ENCODE measurements around the gene BFSP2.

GRCh38 chr3:133453383-133453782 is 53.5 kb downstream of the BFSP2 start:
- TF ChIP-seq CTCF (IDR thresholded peaks at IDR 0.05; ENCODE audit: extremely low read depth in 1 of 2, insufficient read depth in 1 of 2, low read depth in 1 of 2, low read length in 2 of 2) (no peak), POLR2A (IDR thresholded peaks at IDR 0.05; ENCODE audit: low read depth, low read length) (no peak), MAX (IDR thresholded peaks at IDR 0.05; ENCODE audit: insufficient read depth, insufficient read length) (no peak), EZH2 (IDR thresholded peaks at IDR 0.05; ENCODE audit: borderline replicate concordance, low read depth, low read length, severe bottlenecking) (no peak), JUN (IDR thresholded peaks at IDR 0.05; ENCODE audit: borderline replicate concordance, insufficient read depth, insufficient read length, low read depth) (no peak), POLR2AphosphoS5 (IDR thresholded peaks at IDR 0.05; ENCODE audit: insufficient read depth, low read depth, low read length) (no peak), MYC (IDR thresholded peaks at IDR 0.05; ENCODE audit: low read depth, low read length) (no peak), GATA2 (IDR thresholded peaks at IDR 0.05; ENCODE audit: insufficient read depth, insufficient read length, low read depth, low read length) (no peak), FOS (IDR thresholded peaks at IDR 0.05; ENCODE audit: borderline replicate concordance, insufficient read depth, low read length) (no peak)
